ENCODE results near the gene ZNF214. TPM values are rescaled to one million over a fixed set of nuclear protein-coding genes. Genes with fewer than 3 reads are reported as not detected.

The ZNF214 gene
- total RNA-seq, 1 donor from 2014 or later = 2.6 TPM

Other genes starting within 250 kb of the ZNF214 start
- under 0.01 TPM in 2 replicates for gene OR2AG2, start 248.4 kb downstream of the ZNF214 start, total RNA-seq
- not detected in 2 replicates for gene OR2AG1, start 237.3 kb downstream of the ZNF214 start, total RNA-seq
- gene OR6A2, start 220.7 kb downstream of the ZNF214 start, total RNA-seq = under 0.01 and 0.26 TPM in 2 replicates
- not detected in 2 replicates for gene OR10A5, start 174.7 kb downstream of the ZNF214 start, total RNA-seq
- not detected in 2 replicates for gene OR10A2, start 157.3 kb downstream of the ZNF214 start, total RNA-seq
- gene OR10A4, start 143.7 kb downstream of the ZNF214 start, total RNA-seq = not detected in 2 replicates
- 0.26 TPM in 1 of 2 replicates, not detected in the other for gene OR2D2, start 127.8 kb downstream of the ZNF214 start, total RNA-seq
- not detected in 2 replicates for gene OR2D3, start 99.3 kb downstream of the ZNF214 start, total RNA-seq
- gene ZNF215, start 93.9 kb downstream of the ZNF214 start, total RNA-seq = 4.7 and 6.1 TPM in 2 replicates
- gene NLRP14, start 133 bp upstream of the ZNF214 start, total RNA-seq = under 0.01 and 0.13 TPM in 2 replicates
- not detected in 2 replicates for gene RBMXL2, start 68.7 kb upstream of the ZNF214 start, total RNA-seq
- gene SYT9, start 231.6 kb upstream of the ZNF214 start, total RNA-seq = not detected in 2 replicates

Measured in bronchial epithelial cell (primary cell).